Cardiac fibroblast (primary cell): ENCODE measurements around the gene PREX1.

Experiments
- DNase-seq, 2 donors: peaks; one replicate each; pipeline versions ENCODE4 v3.0.0 to v3.0.0-alpha.2; 2010; ENCODE audit warnings: low read depth in 2 of 2
- H3K4me3 ChIP-seq, 2 donors: replicated peaks in 1 of 2; 1 replicate in 1 of 2; 2 replicates in 1 of 2; pipeline ENCODE4 v1.5.1; 2011; ENCODE audit warnings: low read depth in 2 of 2, low read length in 2 of 2, mild to moderate bottlenecking in 2 of 2, moderate library complexity in 1 of 2
- CTCF ChIP-seq: IDR thresholded peaks from one replicate; pipeline ENCODE4 v1.5.1; 2011; ENCODE audit warnings: low read depth, mild to moderate bottlenecking, low read length, inconsistent platforms

Gene PREX1

GRCh38 chr20:48626226-48626937 is 201.4 kb downstream of the PREX1 start:
- TF ChIP-seq CTCF = no peak
- DNase-seq = peak in 1 of 2 donors; percentile 28
- H3K4me3 ChIP-seq = no peak overlapping the region

DNA sequence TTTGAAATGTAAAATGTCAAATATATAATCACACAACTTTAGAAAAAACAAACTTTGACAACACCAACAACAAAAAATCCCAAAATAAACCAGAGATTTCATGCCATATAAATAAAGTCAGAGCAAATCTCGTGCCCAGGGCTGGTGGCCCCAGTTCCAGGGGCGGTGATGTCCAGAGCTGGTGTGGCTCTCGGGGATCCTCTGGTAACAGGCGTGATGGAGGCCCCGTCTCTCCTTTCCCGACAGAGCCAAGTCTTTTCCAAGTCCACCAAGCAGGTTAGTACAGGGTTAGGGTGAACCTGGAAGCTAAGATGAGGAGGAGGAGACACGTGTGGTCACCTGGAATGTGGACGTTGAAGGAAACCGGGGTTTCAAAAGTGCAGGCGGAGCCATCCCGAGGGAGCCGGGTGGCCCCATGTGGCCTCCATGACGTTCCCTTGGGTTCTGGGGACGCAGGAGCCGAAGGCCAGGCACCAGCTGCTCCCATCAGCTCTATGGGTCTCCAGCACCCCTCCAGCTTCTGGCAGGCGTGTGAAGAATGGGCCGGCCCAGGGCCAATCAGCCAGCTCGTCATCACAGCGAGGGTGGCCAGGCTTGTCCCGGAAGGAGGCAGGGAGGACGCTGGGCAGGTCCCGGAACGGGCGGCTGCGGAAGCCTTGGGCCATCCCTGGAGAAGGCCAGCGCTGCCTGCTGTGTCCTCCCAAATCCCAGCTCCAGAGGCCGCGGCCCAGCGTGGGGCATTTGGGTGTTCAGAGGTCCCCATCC is 202.5 kb downstream of the PREX1 start:
- no peak overlapping the region for H3K4me3 ChIP-seq

GRCh38 chr20:48624315-48625020 is 203.3 kb downstream of the PREX1 start:
- TF ChIP-seq CTCF = no peak
- DNase-seq = no peak
- no peak overlapping the region for H3K4me3 ChIP-seq

More for the DNA sequence above, 202.5 kb downstream of the PREX1 start:
- no peak for TF ChIP-seq CTCF
- DNase-seq = no peak

DNA sequence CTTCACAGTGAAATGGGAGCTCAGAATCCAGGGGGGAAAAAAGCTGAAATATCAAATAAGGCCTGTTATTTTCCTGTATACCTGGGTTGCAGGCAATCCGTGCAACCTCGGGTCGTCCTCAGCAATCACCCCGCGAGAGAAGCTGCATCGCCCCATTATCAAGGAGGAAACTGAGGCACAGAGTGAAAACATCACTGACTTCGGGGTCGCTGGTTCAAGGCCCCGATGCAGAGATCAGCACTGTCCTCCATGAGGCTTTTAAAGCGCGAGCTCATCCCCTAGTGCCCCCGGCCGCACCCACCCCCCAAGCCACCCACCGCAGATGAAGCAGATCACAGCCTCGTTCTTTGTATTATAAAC is 203.9 kb downstream of the PREX1 start:
- no peak overlapping the region for H3K4me3 ChIP-seq
- no peak for TF ChIP-seq CTCF
- no peak for DNase-seq

DNA sequence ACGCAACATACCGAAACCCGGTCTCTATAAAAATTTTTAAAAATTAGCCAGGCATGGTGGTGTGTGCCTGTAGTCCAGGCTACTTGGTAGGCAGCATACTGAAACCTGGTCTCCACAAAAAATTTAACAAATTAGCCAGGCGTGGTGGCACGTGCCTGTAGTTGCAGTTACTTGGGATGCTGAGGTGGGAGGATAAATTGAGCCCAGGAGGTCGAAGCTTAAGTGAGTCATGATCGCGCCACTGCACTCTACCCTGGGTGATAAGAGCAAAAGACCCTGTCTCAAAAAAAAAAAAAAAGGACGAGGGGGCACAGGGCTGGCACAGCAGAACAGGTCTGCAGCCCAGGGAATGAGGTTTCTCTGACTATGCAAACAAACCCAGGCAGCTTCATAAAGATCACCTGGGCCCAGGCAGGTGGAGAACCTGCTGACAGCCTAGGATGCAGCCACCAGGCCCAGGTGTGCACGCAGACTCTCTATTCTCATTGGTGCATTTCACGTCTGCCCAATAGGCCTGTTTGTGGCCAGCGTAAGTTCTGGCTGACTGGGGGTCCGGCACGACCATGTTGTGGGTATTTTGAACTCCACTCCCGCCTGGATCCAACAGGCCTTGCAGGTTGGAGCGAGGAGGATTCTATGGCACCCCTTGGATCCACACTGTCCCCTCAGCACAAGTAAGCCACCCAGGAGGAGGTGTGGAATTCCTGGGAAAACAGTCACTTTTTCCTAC is 204.5 kb downstream of the PREX1 start:
- H3K4me3 ChIP-seq = no peak overlapping the region
- TF ChIP-seq CTCF = no peak
- DNase-seq = no peak

DNA sequence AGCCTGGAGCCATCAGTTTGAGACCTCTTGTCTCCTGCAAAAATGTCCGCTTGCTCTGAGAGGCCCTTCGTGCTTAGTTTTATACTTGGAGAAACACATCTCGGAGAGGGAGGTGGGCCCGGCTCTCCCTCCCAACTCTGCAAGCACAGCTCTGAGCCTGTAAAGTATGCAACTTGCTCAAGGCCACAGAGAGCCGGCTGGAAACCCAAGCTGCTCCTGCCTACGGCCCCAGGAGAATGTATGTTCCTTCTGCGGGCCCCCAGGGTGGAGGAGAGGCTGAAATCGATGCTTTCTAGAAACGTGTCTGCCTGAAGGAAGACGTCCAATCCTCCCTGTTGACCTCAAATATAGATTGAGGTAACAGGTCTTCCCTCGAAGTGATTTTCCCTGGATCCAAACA is 205.4 kb downstream of the PREX1 start:
- TF ChIP-seq CTCF = no peak
- no peak for DNase-seq
- no peak overlapping the region for H3K4me3 ChIP-seq
